Endothelial cell of umbilical vein (primary cell): Measurements from ENCODE around the gene ZER1. TPM values are rescaled to one million over a fixed set of nuclear protein-coding genes. Genes with fewer than 3 reads are reported as not detected.
A peak's percentile ranks its signal among the peaks of the same experiment; 100 is the strongest.

Experiments used
- BruUV-seq: library from RNA; stranded (reverse); fragments of 400-500 nt; replicated peaks from 2 replicates; lab custom pipeline; 2021; lab: Mats Ljungman, UMichigan
- CTCF ChIA-PET: fragments of 300-600, 350-600 bp; sonication (Branson Sonifier 250); formaldehyde crosslinking; loops from one replicate; lab custom pipeline; 2021; ENCODE audit warnings: antibody characterized with exemption, inconsistent platforms; lab: Charles Lee
- POLR2A ChIA-PET: fragments of 300-600, 350-600 bp; sonication (Branson Sonifier 250); formaldehyde crosslinking; loops from one replicate; lab custom pipeline; 2021; ENCODE audit warnings: antibody characterized with exemption, inconsistent platforms; lab: Charles Lee
- DNase-seq: peaks from one replicate; pipeline ENCODE4 v3.0.0-alpha.2; 2011; ENCODE audit warnings: low read depth, low spot score
- FAIRE-seq: peaks from 2 replicates; lab custom pipeline; 2011; peaks lifted over from hg19 to GRCh38; lab: Jason Lieb, UNC
- H2AFZ ChIP-seq: 2 replicates; pipeline ENCODE4 v1.6.0; 2012; ENCODE audit warnings: low read depth, low read length, control low read depth, inconsistent platforms
- H3K27ac ChIP-seq: 2 replicates; pipeline ENCODE4 v1.5.1; 2011; ENCODE audit warnings: low read depth, mild to moderate bottlenecking, control low read depth, low read length, moderate library complexity; ENCODE audit not compliant: insufficient read depth
- H3K27me3 ChIP-seq, 2 experiments: 2 replicates each; pipeline versions ENCODE4 v1.6.0 to v1.6.1; 2011; ENCODE audit warnings: low read length in 2 of 2, mixed read lengths in 1 of 2; ENCODE audit not compliant: control insufficient read depth in 2 of 2, insufficient read depth in 2 of 2
- H3K36me3 ChIP-seq, 2 experiments: 2 replicates in 1 of 2; 3 replicates in 1 of 2; pipeline ENCODE4 v1.5.1; 2011; ENCODE audit warnings: low read length in 2 of 2, mild to moderate bottlenecking in 1 of 2, moderate library complexity in 1 of 2; ENCODE audit not compliant: control insufficient read depth in 2 of 2, insufficient read depth in 2 of 2; ENCODE audit errors: extremely low read depth in 1 of 2
- H3K4me1 ChIP-seq: 3 replicates; pipeline ENCODE4 v1.5.1; 2011; ENCODE audit warnings: mild to moderate bottlenecking, low read length; ENCODE audit not compliant: control insufficient read depth, insufficient read depth; ENCODE audit errors: extremely low read depth
- H3K4me2 ChIP-seq: 2 replicates; pipeline ENCODE4 v1.6.1; 2011; ENCODE audit warnings: low read length, control low read depth, mixed read lengths; ENCODE audit not compliant: insufficient read depth
- H3K4me3 ChIP-seq, 3 experiments: fragments of 200-600 bp in 1 of 3; sonication (generic), shearing (Covaris generic) in 1 of 3; replicated peaks in 1 of 3; 2 replicates each; pipeline ENCODE4 v1.5.1; 2011 to 2016; ENCODE audit warnings: control low read depth in 3 of 3, low read length in 3 of 3, mild to moderate bottlenecking in 2 of 3, inconsistent platforms in 1 of 3, low read depth in 1 of 3, moderate library complexity in 1 of 3; ENCODE audit not compliant: insufficient read depth in 1 of 3
- H3K79me2 ChIP-seq: 2 replicates; pipeline ENCODE4 v1.6.0; 2012; ENCODE audit warnings: low read length, inconsistent platforms; ENCODE audit not compliant: control insufficient read depth, insufficient read depth
- H3K9ac ChIP-seq: replicated peaks from 2 replicates; pipeline ENCODE3; 2011; ENCODE audit warnings: low read length, control low read depth; ENCODE audit not compliant: insufficient read depth; ENCODE audit errors: extremely low read depth
- H3K9me1 ChIP-seq: replicated peaks from 3 replicates; pipeline ENCODE4 v1.6.0; 2011; ENCODE audit warnings: mild to moderate bottlenecking, low read length; ENCODE audit not compliant: control insufficient read depth, insufficient read depth; ENCODE audit errors: extremely low read depth
- H3K9me3 ChIP-seq: replicated peaks from 2 replicates; pipeline ENCODE4 v1.5.1; 2012; ENCODE audit warnings: low read length, inconsistent platforms; ENCODE audit not compliant: control insufficient read depth, insufficient read depth
- H4K20me1 ChIP-seq: replicated peaks from 2 replicates; pipeline ENCODE3; 2011; ENCODE audit warnings: mild to moderate bottlenecking, low read length; ENCODE audit not compliant: control insufficient read depth, insufficient read depth; ENCODE audit errors: extremely low read depth
- CTCF ChIP-seq, 2 donors: IDR thresholded peaks; 1 replicate in 1 of 2; 2 replicates in 1 of 2; pipeline ENCODE4 v1.5.1; 2011; ENCODE audit warnings: low read length in 2 of 2, mild to moderate bottlenecking in 2 of 2, moderate library complexity in 2 of 2, control low read depth in 1 of 2, inconsistent platforms in 1 of 2, low read depth in 1 of 2; ENCODE audit not compliant: insufficient read depth in 1 of 2; ENCODE audit errors: extremely low read depth in 1 of 2
- EZH2 ChIP-seq: IDR thresholded peaks from 2 replicates; pipeline ENCODE4 v1.6.1; 2012; ENCODE audit warnings: borderline replicate concordance, low read depth, mild to moderate bottlenecking, moderate library complexity, low read length, inconsistent platforms; ENCODE audit not compliant: severe bottlenecking
- JUN ChIP-seq: IDR thresholded peaks from 2 replicates; pipeline ENCODE4 v1.6.1; 2011; ENCODE audit warnings: borderline replicate concordance, low read depth; ENCODE audit not compliant: insufficient read length, insufficient read depth
- POLR2A ChIP-seq: IDR thresholded peaks from 2 replicates; pipeline ENCODE4 v1.6.1; 2012; ENCODE audit warnings: low read depth, mild to moderate bottlenecking, control low read depth, low read length
- POLR2AphosphoS5 ChIP-seq: IDR thresholded peaks from 2 replicates; pipeline ENCODE4 v1.6.1; 2012; ENCODE audit warnings: low read depth, mild to moderate bottlenecking, control low read depth, low read length, moderate library complexity; ENCODE audit not compliant: insufficient read depth
- dilution Hi-C: fragments of 300-500 bp; cut with MboI; formaldehyde crosslinking; loops from one replicate; pipeline ENCODE4 v1.15.0; 2019; ENCODE audit warnings: low sequenced_read_pairs; ENCODE audit not compliant: extremely low pct_ligation_motif_present
- intact Hi-C: fragments of 100-400 bp; cut with micrococcal nuclease; formaldehyde crosslinking; loops from one replicate; pipeline ENCODE4 v1.10.0; 2022
- polyA plus RNA-seq, 4 experiments: library from polyadenylated mRNA; depleted of rRNA in 3 of 4; stranded (reverse) in 3 of 4; unstranded in 1 of 4; fragments of >200 nt; gene quantifications; 2 replicates each; pipeline versions ENCODE4 v1.2.1 to v1.2.3, GENCODE V29; 2011 to 2012; ENCODE audit warnings: missing spikeins in 1 of 4
- total RNA-seq: library from RNA; stranded (reverse); gene quantifications from 2 replicates; pipeline ENCODE4 v1.2.3, GENCODE V29; 2021
- TF ChIP-seq, protein P1 (sequence below): IDR thresholded peaks from 2 replicates; pipeline ENCODE4 v1.6.1; 2011; ENCODE audit not compliant: insufficient read depth, insufficient read length

Gene ZER1
- total and polyA plus RNA-seq, 2 donors (not counting 3 experiments of a cell fraction or from before 2014, with no cell fraction given) = 23.0 to 29.9 TPM

GRCh38 chr9:128818839-128819715 is 47.4 kb upstream of the ZER1 start:
- H3K36me3 ChIP-seq = peaks cover 0 to 25% of the 10 kb centered on the region in 2 experiments
- dilution Hi-C loops (no loop called here), intact Hi-C loops (loop anchor here (1.0 to 5.0 kb wide), 6 partner anchors 10 to 209 kb away; partner anchors contain the start of genes SH3GLB2, SPOUT1, TBC1D13 and ZDHHC12)
- peak overlapping the region; percentile 68 for H2AFZ ChIP-seq
- no peaks in the 10 kb centered on the region for H3K79me2 ChIP-seq
- no peak overlapping the region for H3K27ac ChIP-seq
- BruUV-seq = TSS peak; percentile 24
- CTCF ChIA-PET = interaction anchor here (0.6 to 3.9 kb wide), 32 partner anchors 8 to 217 kb away, joined by 3 to 40 read pairs (median 5); partner anchors contain the start of genes DOLK, MIGA2, NUP188 and SPOUT1
- H3K27me3 ChIP-seq = no peaks in the 10 kb centered on the region
- TF ChIP-seq POLR2AphosphoS5 (no peak), POLR2A (no peak), JUN (no peak), CTCF (IDR thresholded peaks at IDR 0.05; ENCODE audit: extremely low read depth in 1 of 2, insufficient read depth in 1 of 2, low read depth in 1 of 2, low read length in 2 of 2) (peak in 1 of 2 donors; percentile 10), EZH2 (no peak)
- TF ChIP-seq, protein P1, sequence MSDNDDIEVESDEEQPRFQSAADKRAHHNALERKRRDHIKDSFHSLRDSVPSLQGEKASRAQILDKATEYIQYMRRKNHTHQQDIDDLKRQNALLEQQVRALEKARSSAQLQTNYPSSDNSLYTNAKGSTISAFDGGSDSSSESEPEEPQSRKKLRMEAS = no peak
- peak; percentile 29 for DNase-seq
- POLR2A ChIA-PET = interaction anchor here (0.6 to 1.2 kb wide), 2 partner anchors 10 to 11 kb away, joined by 3 read pairs; partner anchors contain the start of gene SPOUT1
- H3K4me2 ChIP-seq = peak overlapping the region; percentile 14
- H3K9me3 ChIP-seq = no peaks in the 10 kb centered on the region
- no peaks in the 10 kb centered on the region for H4K20me1 ChIP-seq
- no peak overlapping the region for H3K9ac ChIP-seq
- H3K9me1 ChIP-seq = no peaks in the 10 kb centered on the region
- peaks cover 6% of the 10 kb centered on the region for H3K4me1 ChIP-seq
- FAIRE-seq = peak; percentile 8
- peak overlapping the region in 2 of 3 experiments; percentile 57 to 63 for H3K4me3 ChIP-seq
